Thoracic aorta endothelial cell (primary cell): Measurements from ENCODE around the gene C1orf87. TPM values are rescaled to one million over a fixed set of nuclear protein-coding genes. Genes with fewer than 3 reads are reported as not detected.

Experiments
- small RNA-seq: library from RNA; depleted of rRNA; stranded (forward); fragments of <200 nt; gene quantifications from one replicate; pipeline ENCODE3, GENCODE V24; 2012
- total RNA-seq: library from RNA; depleted of rRNA; stranded (reverse); fragments of >200 nt; gene quantifications from 2 replicates; pipeline ENCODE4 v1.2.3, GENCODE V29; 2012

Gene C1orf87
- total RNA-seq: not detected in 2 replicates

DNA sequence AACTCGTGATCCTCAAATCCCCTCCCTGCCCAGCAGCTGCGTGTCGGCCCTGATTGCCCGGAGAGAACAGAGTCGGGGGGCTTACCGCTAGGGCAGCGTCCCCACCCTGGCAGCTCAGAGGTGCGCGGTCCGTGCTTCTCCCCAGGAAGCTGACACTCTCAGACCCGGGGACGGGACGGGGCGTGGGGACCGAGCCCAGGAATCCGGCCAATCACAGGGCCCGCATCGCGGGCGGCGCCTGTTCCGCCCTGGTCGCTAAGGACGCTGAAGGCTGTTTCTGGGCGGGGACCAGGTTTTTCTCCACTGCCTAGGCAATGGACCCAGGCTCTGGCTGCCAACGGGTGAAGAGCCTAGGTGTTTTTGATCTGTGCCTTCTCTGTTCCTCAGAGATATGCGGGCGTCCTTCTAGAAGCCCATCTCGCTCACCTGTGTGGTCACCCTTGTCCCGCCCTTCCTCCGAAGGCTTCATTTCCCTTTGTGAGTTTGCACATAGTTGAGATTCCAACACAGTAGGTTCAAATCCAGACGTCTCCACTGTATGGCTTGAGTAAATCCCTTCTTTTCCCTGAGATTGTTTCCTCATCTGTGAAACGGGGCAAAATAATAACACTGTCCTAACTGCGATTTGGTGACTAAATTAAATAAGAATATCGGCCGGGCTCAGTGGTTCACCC lies at the start of gene C1orf87:
Gene C1orf87 (minus strand): TSS at position 166 of the 674 bp plus-strand sequence. CDS start 1,127 bp downstream, outside the sequence.

Small RNA genes within 50 kb of the gene (small RNA-seq; reads per million reads assigned to genes)
- not detected for gene RN7SL475P

Other genes with a start within 250 kb of the C1orf87 start
- 0.22 and 0.27 TPM in 2 replicates for gene CYP2J2, start 147.0 kb downstream of the C1orf87 start, total RNA-seq